Measurements from ENCODE around the gene COA8.
"Not testable (repeated sequence)": the region's sequence is repeated elsewhere in the genome, so short reads cannot be mapped to it uniquely, and the experiment has no call there.

COA8 gene

DNA sequence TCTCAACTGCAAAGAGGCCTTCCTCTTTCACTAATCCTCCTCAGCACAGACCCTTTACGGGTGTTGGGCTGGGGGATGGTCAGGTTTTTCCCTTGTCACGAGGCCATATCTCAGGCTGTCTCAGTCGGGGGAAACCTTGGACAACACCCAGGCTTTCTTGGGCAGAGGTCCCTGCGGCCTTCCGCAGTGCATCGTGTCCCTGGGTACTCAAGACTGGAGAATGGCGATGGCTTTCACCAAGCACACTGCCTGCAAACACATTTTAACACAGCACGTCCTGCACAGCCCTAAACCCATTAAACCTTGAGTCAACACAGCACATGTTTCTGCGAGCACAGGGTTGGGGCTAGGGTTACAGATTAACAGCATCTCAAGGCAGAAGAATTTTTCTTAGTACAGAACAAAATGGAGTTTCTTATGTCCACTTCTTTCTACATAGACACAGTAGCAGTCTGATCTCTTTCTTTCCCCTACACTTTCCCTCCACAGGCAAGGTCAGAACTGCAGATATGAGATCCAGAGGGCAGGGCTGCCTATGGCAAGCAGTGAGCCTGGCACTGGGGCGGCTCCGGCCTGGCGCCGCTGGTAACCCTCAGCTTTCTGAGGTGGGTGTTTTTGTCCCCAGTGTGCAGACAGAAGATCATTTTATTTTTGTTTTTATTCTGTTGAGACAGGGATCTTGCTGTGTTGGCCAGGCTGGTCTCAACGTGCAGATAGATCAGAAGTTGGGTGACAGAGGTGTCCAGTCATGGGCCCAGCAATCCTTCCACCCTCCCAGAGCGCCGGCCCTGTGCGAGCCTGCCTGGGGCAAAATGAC is 37.1 kb upstream of the COA8 start:
- not testable (repeated sequence) for DNase-seq (ENCODE audit: low read depth in 2 of 2)

DNA sequence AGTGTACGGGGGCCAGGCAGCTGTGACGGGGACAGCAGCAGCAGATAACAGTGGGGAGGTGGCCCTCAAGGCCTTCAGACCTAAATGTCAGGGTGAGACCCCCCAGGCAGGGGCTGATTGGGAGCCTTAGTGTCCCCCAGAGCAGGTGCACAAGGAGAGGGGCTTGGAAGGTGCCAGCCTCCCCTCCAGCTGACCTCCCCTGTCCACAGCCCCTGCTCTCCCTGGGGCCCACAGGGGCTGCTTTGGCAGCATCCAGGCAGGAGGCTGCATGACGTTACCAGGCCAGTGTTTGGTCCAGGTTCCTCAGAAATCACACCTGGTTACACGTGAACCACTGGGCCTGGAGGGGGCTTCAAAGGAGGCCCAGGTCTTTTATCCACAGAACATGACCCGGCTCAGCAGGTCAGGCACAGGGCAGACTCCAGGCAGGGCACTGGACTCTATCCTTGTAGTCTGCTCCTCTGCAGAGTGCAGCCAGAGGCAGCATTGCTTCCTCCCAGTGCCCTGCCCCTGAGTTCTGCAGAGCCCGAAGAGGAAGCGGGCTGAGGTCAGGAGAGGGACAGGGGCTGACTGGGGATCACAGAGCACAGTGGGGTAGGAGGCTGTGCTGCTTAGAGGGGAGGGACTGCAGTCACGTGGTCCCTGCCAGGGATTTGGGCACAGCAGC is 36.4 kb upstream of the COA8 start:
- no peak for DNase-seq (ENCODE audit: low read depth in 2 of 2)

DNA sequence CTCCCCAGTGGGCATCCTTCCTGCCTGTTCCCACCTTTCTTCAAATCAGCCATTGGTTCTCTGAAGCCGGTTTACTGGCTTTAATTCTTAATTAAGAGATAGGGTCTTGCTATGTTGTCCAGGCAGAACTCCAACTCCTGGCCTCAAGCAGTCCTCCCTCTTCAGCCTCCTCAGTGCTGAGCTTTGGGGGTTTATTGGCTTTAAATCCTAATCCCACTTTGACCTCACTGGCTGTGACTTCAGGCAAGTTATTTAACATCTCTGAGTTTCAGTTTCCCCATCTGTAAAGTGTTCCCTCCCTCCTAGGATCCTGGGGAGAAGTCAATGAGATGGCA is 35.9 kb upstream of the COA8 start:
- no peak for DNase-seq (ENCODE audit: low read depth in 2 of 2)

DNA sequence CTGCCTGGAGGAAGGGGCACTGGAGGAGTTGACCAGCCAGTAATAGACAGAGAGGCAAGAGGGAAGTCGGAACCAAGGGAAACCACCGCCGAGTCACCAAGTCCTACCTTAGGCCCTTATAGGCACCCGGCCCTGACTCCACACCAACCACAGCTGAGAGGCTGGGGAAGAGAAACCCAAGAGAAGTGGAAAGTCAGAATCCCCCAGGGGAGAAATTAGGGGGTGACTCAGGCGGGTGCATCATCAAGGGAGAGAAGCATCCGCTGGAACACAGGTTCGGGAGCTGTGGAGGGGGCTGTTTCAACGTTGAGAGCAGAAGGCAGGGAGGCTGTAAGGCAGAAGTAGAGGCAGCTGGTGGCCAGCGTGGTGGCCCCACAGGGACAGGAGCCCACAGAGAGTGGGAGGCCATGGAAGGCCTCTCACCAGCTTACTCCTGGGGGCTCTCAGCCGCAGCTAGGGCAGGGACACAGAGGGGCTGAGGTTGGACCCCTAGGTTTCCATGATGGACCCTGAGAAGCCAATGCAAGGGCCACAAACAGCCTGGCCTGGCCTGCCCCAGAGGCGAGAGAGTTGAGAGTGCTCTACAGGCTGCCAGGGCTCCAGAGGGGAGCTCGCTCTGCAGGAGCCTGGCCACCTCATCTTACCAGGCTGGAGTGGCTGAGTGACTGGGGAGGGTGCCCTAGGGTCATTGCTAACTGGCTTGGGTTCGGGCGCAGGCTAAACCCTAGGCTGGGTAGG is 35.2 kb upstream of the COA8 start:
- DNase-seq (ENCODE audit: low read depth in 2 of 2): no peak

DNA sequence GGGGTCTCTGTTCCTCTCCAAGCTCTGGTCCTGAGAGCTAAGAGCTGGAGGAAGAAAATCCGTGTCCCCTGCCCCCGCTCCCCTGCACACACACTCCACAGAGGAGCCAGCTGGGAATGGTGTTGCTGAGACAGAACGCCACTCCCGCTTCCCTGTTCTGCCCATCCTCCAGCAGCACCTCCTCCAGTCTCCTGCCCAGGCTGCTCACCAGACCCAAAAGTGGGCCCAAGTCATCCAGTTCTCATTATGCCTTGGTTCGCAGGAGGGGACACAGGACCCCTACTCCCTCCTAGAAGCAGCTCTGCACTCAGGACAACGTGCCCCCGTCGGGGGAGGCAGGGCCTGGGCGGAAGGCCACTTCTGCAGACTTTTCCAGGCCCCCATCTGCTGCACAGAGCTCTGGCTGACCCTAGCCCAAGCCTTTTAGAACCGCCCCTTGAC is 34.6 kb upstream of the COA8 start:
- no peak for DNase-seq (ENCODE audit: low read depth in 2 of 2)

DNA sequence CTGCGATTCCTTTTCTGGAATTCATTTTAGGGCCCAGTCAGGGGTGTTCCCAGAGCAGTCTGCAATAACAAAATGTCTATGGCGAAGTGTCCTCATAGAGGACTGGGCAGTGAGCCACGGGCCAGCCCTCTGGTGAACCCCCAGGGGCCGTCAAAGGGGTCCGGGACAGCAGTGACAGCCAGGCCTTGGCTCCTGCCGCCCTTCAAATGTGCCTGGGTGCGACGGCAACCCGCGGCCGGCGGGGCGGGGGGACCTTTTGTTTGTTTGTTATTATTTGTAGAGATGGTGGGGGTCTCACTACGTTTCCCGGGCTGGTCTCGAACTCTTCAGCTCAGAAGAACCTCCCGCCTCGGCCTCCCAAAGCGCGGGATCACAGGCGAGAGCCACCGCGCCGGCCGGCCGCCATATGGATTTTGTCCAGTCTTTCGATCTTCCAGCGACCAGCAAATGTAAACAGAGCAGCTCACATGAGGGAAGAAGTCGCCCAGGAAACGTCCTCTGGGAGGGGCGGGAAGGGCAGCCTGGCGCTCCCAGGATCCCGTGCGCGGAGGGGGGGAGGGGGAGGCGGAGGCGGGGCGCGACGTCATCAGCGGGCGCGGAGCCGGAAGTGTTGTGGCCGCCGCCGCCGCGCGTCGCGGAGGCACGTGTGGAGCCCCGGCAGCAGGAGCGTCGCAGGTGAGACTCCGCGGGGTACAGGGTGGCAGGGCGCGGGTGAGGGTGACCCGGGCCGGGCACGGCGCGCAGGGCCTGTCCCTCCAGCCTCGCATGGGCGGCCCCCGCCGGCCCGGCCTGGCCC is 34.0 kb upstream of the COA8 start, which contains the start of gene TRMT61A:
TRMT61A (plus strand) TSS at position 610 of the 796 bp plus-strand sequence. CDS start 783 bp downstream, outside the sequence.
- peak; percentile 45 to 62 for DNase-seq (ENCODE audit: low read depth in 2 of 2)

DNA sequence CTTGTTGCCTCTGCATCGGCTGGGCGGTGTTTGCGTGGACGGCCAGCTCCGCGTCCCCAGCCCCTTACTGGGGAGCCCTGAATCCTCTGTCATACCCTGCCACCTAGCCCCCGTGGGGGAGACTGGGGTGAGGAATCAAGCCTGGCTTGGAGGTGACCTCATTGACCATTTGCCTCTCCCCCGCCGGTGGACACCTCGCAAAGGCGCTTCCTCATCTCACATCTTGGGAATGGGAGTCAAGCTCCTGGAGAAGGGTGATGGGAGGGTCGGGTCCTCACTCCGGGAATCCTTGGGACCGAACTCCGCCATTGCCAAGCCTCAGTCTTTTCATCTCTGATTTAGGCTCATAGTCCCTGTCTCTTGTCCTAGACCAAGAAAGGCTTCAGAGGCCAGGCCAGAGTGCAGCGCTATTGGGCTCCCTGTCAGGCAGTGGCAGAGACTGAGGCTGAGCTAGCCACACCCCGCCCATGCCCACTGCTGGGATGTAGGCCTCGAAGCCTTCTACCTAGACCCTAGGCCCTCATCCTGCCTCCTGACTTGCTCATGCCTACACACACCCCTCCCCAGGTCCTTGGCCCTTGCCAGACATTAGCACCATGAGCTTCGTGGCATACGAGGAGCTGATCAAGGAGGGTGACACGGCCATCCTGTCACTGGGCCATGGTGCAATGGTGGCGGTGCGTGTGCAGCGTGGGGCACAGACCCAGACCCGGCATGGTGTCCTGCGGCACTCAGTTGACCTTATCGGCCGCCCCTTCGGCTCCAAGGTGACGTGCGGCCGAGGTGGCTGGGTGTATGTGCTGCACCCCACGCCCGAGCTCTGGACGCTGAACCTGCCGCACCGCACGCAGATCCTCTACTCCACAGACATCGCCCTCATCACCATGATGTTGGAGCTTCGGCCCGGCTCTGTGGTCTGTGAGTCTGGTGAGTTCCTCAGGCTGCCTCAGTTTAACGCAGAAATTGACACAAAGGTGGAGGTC is 33.1 kb upstream of the COA8 start:
- DNase-seq (ENCODE audit: low read depth in 2 of 2): no peak

DNA sequence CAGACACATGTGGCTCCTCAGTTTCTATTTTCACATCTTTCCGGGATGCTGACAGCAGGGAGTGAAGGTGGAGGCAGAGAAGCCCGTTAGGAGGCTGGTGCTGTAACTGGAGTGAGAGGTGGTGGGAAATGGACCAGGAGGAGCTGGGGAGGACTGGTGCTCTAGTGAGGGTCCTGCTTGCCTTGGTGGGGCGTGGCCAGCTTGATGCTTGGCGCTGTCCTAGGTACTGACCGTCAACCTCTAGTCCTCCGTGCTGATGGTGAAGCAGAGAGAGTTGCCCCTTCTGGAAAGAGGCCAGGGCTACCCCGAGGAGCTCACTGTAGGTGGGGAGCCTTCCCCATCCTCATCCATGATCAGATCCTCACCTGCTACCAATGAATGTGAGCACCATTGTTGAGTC is 32.4 kb upstream of the COA8 start:
- no peak for DNase-seq (ENCODE audit: low read depth in 2 of 2)

DNA sequence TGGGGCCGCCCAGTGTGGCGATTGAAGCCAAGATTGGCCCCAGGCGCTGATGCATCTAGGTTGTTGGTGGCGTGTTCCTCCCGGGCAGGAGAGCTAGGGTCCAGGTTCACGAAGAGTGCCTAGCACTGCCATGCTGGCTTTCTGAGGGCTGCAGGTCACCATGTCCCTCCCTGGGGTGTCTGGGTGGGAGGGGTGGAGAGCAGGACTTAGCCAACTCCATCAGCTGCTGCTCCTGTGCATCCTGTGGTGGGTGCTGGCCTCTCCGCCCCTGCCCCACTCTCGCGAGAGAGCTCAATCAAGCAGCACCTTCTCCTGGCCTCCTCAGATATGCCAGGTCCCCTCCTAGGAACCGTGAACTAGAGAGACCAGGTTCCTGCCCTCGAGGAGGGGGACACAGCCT is 31.9 kb upstream of the COA8 start:
- DNase-seq (ENCODE audit: low read depth in 2 of 2): no peak

DNA sequence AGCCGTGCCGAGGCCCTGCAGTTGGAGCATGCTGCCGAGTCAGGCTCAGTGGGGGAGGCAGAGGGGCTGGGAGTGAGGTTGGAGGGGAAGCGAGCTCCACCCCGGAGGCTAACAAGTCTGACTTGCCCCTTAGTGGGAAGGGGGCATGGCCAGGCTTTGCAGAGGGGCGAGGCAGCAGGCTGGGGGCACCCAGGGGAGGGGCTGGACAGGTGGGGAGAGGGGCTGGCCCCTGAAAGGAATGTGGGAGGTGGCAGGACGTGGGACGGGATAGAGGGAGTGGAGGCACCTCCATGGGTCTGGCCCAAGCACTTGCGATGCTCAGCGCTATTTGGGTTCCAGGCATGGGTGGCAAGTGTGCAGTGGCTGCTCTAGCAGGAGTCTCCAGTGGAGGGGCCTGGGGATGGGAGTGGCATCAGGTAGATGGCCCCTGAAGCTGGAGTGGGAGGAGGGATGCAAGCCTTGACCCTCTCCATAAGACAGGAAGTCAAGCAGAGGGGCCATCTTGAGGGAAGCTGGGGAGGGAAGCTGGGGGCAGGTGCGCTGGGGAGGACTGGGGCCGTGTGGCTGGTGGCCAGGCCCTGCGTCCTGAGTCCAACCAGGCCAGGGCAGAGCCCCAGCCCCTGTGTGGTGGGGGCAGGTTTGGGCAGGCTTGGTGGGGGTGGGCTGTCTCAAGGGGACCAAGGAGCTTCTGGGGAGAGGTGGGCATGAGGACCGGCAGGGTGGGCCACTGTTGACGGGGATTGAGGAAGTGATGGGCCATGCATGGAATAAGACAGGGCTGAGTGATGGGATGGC is 31.1 kb upstream of the COA8 start:
- DNase-seq (ENCODE audit: low read depth in 2 of 2): no peak

DNA sequence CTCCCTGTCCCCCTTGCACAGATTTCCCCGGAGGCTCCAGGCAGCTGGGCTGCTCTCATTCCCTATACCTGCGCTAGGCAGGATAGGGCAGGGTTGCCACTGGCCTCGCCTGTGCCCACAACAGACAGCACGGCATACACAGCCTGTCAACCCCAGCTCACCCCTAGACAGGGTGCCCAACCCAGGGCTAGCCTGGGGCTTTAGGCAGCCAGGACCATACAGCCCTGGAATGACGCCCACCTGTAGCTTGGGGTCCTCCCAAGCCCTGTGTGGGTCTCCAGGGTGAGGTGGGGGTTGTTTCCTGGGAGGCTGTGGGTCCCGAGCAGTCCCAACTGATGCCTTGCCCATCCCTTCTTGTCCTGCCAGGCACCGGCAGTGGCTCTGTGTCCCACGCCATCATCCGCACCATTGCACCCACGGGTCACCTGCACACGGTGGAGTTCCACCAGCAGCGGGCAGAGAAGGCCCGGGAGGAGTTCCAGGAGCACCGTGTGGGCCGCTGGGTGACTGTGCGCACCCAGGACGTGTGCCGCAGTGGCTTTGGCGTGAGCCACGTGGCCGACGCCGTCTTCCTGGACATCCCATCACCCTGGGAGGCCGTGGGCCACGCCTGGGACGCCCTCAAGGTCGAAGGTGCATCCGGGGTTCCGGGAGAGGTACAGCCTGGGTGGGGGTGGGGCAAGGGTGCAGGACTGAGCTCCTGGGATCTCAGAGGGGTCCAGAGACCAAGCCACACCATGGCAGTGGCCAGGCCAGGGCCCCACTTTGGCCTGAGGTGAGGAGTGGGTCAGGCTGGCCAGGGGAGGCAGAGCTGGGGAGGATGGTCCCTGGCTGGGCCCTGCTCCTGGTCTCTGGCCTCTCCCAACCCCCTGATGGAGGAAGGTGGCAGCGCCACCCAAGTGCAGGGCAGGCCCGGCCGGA is 30.3 kb upstream of the COA8 start:
- DNase-seq (ENCODE audit: low read depth in 2 of 2): no peak

DNA sequence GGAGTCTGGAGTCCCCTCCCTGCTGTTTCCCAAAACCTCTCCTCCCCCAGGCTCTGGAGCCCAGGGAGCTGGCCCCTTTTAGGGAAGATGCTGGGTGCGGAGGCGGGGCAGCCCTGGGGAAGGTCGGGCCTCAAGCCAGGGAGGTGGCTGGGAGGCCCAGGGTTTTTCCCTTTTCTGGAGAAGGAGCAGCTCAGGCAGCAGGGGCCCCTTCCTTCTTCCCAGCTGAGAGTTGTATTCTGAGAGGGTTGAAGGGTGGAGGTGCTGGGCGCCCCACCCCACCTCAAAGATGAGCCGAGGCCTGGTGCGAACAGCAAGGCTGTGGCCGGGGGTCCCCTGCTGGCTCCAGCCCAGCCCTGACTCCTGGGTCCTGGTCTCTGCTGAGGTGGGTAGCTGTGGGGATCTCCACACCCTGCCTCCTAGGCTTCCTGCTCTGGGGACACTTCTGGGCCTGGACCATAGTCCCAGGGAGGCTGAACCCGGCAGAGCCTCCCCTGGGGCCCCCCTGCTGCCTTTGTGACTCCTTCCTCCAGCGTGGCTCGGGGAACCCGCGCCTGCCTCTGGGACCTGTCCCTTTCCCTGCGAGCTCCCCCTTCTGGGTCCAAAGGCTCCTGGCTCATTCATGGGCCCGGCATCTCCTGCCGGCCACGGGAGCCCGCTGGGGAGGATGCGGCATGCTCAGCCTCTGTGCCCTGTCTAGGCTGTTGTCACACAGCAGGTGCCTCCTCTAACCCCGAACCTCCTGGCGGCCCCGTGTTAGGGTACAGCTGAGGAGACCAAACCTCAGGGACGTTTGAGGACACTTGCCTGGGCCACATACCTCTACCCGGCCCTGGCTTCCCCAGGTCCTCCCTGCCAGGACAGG is 29.4 kb upstream of the COA8 start:
- DNase-seq (ENCODE audit: low read depth in 2 of 2): no peak

DNA sequence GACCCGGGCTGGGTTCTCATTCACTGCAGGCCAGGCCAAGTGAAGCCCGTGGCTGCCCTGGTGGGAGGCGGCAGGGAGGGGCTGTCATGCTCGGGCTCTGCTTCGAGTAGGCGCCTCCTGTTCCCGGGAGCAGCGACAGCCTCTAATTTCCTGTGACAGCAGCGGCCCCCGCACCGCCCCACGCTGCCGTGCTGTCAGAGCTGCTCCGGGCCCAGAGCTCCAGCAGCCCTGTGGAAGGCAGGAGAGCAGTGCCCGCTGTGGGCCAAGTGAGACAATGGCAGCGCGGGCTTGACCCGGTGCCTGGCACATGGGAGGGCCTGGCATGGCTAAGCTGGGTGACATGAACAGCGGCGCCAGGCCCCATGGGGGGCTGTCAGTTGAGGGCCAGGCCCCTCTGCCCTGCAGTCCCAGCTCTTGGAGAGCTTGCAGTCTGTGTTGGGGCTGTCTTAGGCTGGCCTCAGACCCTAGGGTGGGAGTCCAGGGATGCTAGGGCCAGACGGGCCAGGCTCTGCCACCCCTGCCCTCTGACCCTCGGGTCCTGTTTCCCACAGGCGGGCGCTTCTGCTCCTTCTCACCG is 28.7 kb upstream of the COA8 start:
- no peak for DNase-seq (ENCODE audit: low read depth in 2 of 2)

DNA sequence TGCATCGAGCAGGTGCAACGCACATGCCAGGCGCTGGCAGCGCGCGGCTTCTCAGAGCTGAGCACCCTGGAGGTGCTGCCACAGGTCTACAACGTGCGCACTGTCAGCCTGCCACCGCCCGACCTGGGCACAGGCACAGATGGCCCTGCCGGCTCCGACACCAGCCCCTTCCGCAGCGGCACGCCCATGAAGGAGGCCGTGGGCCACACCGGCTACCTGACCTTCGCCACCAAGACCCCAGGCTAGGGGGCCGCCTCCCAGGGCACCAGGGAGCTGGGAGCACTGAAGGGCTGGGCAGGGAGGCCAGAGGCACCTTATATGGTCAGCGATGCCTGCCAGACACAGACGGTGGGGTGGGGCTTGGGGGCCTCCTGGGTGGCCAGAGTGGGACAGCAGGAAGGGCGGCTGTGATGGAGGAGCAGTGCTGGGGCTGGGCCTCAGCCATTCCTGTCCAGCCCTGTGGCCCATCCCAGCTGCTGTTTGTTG is 28.1 kb upstream of the COA8 start:
- no peak for DNase-seq (ENCODE audit: low read depth in 2 of 2)

DNA sequence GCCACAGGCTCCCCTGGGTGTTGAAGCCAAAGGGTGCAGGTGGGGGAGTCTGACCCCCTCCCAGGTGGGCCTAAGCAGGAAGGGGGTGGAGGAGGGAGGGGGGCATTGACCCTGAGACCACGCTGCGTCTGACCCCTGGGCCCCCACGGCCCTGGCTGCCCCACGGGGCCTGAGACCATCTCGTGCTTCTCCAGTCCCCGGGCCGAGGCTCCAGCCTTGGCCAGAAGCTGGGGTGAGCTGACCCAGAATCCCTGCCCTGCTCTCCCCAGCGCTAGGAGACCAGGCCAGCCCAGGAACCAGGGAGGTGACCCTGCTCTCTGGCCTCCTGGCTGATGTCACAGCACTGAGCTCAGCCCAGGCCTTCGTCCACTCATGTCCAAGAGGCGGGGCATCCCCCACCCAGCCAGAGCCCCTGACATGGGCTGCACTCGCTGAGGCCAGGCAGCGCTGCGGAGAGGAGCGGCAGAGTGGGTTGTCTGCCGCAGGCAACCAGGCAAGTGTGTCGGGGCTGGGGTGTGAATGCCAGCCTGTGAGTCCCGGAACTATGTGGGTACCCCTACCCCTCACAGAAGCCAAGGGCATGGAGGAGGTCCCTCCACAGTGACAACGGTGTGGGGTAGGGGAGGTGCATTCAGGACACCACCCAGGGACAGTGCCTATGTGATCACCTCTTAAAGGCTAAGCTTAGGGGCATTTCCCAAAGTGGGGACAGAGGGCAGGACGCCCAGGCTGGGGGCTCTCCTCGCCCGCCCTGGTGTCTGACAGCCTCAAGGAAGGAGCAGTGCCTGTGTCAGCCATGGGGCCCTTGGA is 27.5 kb upstream of the COA8 start:
- no peak for DNase-seq (ENCODE audit: low read depth in 2 of 2)

DNA sequence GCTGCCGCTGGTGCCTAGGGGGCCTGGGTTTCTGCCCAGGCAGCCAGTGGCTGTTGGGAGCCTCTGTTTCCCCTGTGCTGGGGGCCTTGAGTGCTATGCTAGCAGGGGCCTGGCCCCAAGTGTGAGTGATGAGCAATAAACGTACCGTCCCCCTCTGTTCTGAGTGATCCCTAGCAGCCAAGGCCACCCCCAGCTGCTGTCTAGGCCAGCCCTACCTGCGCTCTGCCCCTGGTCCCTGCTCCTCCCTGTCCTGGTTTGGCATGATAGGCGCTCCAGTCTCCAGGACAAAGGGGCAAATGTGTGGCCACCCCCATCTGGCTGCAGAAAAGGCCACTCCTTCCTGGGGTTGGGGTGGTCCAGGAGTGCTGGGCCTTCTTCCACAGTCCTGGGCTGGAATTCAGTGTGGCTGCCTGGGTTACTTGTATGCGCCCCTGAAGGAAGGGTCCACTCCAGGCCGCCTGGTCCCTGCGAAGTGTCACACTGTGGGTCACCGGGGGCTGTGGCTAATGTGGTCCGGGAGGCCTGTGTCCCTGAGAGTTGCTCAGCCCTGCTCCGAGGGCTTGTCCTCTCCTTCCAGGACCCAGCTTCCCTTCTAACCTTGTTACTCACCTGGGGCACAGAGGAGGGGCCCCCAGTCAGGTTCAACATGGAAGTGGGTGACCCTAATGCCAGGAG is 26.7 kb upstream of the COA8 start:
- DNase-seq (ENCODE audit: low read depth in 2 of 2): no peak

All from stimulated activated CD8-positive, alpha-beta memory T cell treated with anti-CD3 and anti-CD28 coated beads, Interleukin-15, amount 100 ng/mL, for 4 hours (primary cell).